ENCODE data around the gene TCAP. TPM values are rescaled to one million over a fixed set of nuclear protein-coding genes. Genes with fewer than 3 reads are reported as not detected.

TCAP gene
- polyA plus RNA-seq, 3 donors: 0.80 to 1.5 (median 1.1) TPM

DNA sequence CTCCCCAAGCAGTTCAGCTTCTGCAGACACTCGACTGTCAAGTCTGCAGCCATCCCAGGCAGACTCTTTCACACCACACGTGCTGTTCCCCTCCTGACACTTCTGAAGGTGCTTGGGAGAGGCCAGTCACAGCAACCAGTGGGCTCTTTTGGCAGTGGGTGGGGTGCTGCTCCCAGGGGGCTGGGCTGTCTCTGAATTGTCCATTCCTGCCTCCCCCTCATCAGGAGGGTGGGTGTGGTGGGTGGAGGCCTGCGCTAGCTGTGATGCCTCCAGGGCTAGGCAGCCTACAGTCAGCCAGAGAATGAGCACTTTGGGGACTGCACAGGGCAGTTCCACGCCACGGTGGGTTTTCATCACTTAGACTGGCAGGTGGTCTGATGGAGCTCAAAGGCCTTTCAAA is 17.9 kb upstream of the TCAP start:
- DNase-seq (ENCODE audit: low read depth in 3 of 3, low spot score in 2 of 3): no peak

DNA sequence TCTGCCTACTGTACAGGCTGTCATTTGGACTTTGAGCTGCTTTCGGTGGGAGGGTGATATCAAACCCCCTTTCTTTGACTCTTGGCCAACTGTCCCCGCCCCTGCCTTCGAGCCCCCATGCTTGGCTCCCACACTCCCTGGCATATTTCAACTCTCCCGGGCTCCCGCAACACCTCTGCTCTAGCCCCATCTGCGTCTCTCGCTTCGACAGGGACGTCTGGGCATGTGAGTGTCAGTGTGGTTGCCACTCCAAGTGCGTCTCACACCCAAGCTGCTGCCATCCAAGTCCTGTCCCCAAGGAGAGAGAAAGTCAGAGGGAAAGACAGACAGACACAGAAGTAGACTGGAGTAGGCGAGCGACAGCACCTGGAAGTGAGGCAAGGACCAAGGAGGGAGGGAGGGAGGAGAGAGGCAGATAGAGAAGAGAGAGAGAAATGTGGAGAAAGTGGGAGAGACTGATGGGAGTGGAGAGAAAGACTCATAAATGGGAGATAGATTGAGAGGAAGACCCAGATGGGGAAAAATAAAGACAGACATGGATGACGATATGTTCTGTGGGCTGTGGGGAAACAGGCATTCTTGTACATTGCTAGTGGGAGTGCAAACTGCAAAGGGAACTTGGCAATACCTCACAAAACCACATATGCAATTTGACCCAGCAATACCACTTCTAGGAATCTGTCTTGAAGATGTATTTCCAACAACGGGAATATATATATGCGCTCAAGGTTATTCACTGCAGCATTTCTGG is 16.4 kb upstream of the TCAP start:
- DNase-seq (ENCODE audit: low read depth in 3 of 3, low spot score in 2 of 3): no peak

DNA sequence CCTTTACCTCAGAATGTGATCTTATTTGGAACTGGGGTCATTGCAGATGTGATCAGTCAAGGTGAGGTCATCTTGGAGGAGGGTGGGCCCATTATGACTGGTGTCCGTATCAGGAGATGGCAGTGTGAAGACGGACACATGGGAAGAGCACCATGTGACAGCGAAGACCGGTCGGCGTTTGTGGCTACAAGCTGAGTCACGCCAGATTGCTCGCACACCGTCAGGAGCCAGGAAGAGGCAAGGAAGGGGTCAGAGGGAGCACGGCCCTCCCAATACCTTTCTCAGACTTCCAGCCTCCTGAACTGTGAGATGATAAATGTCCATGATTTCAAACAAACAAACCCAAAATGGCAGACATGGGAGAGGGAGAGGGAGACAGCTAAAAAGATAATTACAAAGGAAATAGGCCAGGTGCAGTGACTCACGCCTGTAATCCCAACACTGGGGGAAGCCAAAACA is 15.0 kb upstream of the TCAP start:
- no peak for DNase-seq (ENCODE audit: low read depth in 3 of 3, low spot score in 2 of 3)

DNA sequence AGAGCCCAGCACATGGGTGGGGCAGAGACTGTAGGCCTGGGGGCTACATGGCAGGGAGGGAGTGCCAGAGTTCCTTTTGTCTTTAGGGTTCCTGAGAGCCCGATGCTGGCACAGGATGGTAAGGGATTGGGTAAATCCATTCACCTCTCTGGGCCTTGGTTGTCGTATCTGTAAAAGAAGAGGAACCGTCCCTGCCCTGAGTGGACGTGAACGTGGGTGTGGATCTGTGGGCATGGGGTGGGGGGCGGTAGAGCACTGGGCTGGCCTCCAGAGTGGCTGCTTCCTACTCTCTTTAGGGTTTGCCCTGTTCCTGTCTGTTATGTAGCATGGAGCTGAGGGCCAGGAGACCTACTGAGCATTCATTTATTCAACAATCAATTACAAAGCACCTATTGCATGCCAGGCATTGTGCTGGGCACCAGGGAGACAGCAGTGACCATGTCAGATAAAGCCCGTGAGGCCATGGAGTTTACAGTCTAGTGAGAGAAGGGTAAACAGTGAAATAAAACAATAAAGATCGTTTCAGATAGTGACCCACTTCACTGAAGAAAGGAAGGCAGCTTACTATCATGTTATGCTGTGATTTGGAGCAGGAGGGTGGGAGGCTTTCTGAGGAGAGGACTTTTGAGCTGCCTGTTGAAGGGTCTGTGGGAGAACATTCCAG is 13.1 kb upstream of the TCAP start:
- DNase-seq (ENCODE audit: low read depth in 3 of 3, low spot score in 2 of 3): no peak

DNA sequence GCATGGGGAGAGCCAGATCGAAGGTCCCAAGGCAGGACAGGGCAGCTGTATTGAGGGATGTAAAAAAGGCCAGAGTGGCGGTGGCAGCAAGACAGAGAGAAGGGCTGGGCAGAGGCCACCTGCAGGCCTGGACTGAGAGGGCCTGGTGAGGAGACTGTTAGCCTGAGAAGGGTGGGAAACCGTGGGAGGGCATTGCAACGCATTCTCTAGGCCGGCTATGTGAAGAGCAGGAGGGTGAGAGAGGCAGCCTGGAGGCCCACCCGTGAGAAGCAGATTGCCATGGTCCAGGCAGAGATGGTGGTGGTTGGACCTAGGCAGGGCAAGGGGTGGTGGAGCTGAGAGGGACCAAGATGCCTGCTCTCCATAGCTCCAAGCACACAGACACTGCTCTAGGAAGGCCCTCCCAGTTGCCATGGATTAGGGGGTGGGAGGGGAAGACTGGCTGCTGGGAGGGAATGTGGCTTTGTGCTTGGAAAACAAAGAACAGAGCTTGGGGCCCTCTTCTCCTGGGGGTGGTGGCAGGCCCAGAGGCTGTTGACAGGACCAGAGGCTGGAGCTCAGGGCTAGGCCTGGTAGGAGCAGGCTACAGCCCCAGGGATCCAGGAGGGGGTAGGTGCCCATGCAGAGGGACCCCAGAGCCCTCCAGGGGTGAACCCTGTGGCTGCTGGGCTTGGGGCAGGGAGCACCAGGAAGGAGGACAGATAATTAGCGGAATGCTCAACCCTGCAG is 12.4 kb upstream of the TCAP start:
- no peak for DNase-seq (ENCODE audit: low read depth in 3 of 3, low spot score in 2 of 3)

DNA sequence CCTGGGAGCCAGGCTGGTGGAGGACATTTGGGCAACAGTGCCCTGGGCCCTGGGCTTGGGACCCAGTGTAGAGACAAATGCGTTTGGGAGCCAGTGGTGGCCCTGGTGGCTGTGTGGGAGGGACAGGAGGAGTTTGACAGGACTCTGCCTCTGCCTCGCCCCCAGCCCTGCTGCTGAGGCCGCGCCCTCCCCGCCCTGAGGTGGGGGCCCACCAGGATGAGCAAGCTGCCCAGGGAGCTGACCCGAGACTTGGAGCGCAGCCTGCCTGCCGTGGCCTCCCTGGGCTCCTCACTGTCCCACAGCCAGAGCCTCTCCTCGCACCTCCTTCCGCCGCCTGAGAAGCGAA is 11.9 kb upstream of the TCAP start:
- no peak for DNase-seq (ENCODE audit: low read depth in 3 of 3, low spot score in 2 of 3)

DNA sequence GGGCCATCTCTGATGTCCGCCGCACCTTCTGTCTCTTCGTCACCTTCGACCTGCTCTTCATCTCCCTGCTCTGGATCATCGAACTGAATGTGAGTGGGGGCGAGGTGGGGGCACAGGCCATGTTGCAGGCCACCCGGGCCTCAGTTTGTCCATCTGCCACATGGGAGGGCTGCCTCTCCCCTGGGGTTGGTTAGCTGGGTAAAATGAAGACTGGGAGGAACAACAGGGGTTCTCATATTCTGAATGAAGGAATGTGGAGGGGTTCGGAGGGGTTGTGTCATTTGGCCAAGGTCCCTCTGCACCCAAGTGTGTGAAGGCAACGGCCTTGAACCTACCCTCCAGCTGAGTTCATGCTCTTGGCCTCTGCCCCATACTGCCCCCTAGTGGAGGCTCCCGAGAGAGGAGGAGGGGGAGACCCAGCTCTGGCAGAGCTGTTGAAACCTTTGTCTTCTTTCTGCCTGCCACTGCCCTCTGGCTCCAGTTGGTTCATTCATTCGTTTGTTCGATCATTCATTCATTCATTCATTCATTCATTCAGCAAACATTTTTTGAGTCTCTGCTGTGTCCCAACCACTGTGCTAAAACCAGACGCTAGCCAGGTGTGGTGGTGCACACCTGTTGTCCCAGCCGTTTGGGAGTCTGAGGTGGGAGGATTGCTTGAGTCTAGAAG is 11.4 kb upstream of the TCAP start:
- DNase-seq (ENCODE audit: low read depth in 3 of 3, low spot score in 2 of 3): no peak

DNA sequence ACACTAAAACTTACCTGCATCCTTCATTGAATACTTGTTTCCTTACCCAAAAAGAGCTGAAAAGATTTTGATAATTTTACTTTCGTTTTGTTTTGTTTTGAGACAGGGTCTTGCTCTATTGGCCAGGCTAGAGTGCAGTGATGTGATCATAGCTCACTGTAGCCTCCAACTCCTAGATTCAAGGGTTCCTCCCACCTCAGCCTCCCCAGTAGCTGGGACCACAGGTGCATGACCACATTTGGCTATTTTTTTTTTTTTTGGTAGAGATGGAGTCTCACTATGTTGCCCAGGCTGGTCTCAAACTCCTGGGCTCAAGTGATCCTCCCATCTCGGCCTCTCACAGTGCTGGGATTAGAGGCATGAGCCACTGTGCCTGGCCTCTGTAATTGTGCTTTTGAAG is 10.0 kb upstream of the TCAP start:
- no peak for DNase-seq (ENCODE audit: low read depth in 3 of 3, low spot score in 2 of 3)

DNA sequence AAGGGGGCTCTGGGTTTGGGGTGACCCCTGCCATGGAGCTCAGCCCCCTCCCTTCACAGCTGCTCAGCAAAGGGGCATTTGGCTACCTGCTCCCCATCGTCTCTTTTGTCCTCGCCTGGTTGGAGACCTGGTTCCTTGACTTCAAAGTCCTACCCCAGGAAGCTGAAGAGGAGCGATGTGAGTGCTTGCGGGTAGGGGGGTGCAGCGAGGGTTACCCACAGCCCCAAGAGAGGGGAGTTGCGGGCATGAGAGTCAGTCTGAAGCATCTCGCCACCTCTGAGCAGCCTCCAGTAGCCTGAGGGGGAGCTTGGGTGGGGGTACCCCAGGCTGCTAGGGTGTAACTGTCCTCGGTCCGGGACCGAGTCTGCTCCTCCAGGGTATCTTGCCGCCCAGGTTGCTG is 6.8 kb upstream of the TCAP start:
- DNase-seq (ENCODE audit: low read depth in 3 of 3, low spot score in 2 of 3): no peak

DNA sequence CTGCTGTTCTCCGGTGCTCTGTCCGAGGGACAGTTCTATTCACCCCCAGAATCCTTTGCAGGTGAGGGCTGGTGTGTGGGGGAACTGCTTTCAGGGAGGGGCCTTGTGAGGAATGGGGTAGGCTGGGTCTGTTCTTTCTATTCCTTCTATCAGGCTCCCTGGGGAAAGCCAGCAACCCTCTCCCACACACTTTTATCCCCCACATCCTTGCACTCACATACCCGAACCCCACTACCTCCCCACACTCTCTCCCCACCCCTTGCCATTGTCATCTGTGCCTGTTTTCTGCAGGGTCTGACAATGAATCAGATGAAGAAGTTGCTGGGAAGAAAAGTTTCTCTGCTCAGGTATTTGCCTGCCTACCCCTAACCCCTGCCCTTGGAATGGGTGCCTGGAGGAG is 6.4 kb upstream of the TCAP start:
- DNase-seq (ENCODE audit: low read depth in 3 of 3, low spot score in 2 of 3): no peak

DNA sequence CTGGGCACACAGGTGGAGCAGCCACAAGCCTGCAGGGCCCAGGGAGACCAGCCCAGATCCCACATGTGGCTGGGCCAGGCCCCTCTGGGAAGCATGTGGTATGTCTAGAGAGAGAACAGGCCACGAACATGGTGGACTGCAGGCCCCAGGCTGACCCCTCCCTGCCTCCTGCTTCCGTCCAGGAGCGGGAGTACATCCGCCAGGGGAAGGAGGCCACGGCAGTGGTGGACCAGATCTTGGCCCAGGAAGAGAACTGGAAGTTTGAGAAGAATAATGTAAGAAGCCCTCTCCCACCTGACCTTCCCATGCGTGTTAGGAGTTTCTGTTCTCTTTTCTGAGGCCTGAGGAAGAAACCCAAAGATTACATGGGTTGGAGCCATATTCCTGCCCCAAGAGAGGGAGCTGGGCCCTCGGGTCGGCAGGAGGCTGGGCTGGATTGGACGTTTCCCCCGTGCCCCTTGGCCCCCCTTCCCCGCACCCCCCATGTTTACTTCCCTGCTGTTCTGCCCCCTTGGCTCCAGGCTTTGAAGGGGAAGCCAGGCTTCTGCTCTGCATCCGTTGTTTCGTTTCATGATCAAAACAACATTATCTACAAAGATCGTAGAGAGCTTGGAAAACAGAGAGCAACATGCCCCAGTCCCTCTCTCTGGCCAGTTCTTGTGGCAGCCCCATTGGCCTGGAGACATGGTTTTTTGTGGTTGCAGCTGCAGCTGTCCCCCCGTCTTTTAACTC is 5.7 kb upstream of the TCAP start:
- DNase-seq (ENCODE audit: low read depth in 3 of 3, low spot score in 2 of 3): no peak

DNA sequence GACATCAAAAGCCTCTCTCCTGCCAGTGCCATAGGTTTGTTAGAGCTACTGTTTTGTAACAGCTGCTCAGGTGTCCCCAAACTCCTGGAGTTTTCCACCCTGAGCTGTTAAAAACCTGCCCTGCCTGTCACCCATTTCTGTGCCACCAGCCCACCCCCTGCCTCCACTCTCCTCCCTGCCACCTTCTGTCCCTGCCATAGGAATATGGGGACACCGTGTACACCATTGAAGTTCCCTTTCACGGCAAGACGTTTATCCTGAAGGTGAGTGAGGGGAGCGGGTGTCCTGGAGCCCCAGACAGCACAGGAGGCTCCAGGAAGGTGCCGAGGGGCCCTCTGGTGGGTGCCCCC is 5.2 kb upstream of the TCAP start:
- DNase-seq (ENCODE audit: low read depth in 3 of 3, low spot score in 2 of 3): no peak

DNA sequence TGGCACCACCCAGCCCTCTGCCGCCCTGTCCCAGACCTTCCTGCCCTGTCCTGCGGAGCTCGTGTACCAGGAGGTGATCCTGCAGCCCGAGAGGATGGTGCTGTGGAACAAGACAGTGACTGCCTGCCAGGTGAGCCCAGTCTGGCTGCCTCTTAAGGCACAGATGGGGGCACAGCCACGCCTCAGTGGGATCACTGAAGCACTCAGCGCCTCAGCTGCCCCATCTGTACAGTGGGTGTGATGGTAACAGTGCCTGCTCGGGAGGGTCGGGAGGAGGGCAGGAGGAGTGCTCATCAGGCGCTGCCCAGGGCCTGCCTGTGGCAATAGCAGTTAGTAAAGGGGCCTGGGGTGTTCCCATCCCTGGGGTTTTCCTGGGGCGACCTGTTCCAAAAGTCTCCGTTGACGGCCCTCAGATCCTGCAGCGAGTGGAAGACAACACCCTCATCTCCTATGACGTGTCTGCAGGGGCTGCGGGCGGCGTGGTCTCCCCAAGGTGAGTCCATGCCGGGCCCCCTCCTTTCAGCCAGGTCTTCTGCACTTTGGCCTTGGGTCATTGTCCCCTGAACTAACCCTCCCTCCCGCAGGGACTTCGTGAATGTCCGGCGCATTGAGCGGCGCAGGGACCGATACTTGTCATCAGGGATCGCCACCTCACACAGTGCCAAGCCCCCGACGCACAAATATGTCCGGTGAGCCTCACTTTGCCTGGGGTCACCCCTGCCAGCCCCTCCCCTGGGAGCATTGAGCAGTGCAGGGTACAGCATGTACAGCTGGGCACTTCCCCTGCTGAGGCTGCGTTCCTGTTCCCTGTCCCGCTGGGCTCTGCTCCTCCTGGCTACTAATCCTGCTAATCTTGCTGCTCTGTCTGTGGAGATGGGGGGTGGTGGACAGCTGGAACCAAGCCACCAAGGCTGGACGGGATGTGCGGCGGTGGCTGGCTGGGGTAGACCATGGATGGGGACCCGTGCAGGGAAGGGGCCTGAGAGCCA is 4.5 kb upstream of the TCAP start:
- DNase-seq (ENCODE audit: low read depth in 3 of 3, low spot score in 2 of 3): no peak

DNA sequence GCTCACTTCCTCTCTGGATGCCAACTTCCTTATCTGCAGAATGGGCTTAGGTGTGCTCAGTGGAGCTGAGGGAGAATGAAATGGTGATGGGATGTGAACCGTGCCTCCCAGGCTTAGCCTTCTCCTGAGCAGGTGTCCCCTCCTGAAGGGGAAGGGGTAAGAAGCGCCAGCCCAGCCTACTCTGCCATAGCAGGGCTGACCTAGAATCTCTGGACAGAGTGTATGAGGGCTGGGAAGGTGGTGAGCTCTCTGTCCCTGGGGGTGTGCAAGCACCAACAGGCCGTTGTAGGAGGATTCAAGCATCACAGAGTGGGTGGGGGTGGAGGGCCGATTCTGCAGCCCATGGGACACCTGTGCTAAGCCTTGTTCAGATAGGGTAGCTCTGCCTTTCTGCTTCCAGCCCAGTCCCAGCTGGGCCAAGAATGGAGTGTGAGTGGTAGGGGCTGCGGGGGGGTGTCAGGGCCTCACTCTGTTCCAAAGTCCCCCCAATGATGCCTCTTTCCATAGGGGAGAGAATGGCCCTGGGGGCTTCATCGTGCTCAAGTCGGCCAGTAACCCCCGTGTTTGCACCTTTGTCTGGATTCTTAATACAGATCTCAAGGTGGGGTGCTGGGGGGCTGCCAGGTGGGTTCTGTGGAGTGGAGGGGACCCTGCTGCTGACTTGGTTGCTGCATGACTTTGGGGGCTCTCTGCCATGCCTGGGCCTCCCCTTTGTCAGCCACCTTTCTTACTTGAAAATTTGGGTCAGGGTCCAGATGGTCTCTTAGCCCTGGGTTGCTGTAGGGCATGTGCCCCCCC is 3.2 kb upstream of the TCAP start:
- no peak for DNase-seq (ENCODE audit: low read depth in 3 of 3, low spot score in 2 of 3)

DNA sequence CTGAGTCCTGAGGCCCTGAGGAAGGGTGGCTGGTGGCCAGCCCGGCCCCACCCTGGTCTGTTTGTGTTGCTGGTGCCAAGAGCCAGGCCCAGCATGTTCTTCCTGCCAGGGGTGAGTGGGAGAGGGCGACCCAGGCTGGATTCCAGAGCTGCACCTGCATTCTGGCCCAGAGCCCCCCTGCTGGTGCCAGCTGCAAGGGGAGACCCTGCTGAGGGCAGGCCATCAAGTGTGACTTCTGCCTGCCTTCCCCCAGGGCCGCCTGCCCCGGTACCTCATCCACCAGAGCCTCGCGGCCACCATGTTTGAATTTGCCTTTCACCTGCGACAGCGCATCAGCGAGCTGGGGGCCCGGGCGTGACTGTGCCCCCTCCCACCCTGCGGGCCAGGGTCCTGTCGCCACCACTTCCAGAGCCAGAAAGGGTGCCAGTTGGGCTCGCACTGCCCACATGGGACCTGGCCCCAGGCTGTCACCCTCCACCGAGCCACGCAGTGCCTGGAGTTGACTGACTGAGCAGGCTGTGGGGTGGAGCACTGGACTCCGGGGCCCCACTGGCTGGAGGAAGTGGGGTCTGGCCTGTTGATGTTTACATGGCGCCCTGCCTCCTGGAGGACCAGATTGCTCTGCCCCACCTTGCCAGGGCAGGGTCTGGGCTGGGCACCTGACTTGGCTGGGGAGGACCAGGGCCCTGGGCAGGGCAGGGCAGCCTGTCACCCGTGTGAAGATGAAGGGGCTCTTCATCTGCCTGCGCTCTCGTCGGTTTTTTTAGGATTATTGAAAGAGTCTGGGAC is 2.4 kb upstream of the TCAP start:
- no peak for DNase-seq (ENCODE audit: low read depth in 3 of 3, low spot score in 2 of 3)

DNA sequence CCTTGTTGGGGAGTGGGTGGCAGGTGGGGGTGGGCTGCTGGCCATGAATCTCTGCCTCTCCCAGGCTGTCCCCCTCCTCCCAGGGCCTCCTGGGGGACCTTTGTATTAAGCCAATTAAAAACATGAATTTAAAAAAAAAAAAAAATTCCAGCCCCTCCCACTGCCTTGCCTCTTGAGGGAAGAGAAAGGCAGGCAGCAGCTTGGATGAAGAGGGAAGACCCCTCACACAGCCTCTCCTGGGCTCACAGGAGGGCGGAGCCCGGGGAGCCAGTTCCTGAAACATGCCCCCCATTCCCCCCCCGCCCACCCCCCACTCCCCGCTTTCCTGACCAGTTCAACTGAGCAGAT is 1.8 kb upstream of the TCAP start:
- no peak for DNase-seq (ENCODE audit: low read depth in 3 of 3, low spot score in 2 of 3)

DNA sequence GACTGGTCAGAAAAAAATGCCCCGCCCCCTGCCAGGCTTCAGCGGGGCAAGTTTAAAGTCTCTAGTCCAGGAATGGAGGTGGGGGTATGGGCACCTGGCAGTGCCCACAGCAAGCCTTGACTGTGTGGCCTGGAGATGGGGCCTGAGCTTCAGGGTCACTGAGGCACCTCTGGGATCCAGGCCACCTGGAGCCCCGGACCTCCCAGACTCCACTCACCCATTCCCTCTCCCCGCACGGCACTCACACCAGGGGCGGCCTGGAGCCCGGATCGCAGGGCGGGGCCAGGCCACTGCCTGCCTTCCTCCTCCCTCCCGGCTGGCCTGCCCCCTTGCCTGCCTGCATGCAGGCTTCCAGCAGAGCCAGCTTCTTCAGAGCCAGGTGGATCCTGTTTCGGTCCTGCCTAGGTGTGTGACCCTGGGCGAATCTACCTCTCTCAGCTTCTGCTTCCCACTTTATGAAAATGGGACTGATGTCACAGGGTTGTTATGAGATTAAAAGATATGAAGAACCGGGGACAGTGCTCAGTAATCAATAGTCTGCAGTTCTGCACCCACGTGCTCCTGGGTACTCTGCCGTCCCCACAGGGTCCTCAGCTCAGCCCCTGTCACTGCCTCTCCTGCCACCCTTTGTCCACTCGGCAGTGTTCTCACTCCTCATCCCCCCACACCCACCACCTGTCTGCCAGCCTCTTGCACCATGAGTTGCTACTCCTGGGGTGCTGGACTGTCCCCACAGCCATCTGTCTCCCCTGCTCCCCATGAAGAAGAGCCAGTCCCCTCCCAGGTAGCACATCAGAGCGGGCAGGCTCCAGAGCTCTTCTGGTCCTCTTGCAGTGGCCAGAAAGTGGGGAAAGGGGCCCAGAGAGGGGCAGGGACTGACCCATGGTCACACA is 1.2 kb upstream of the TCAP start:
- DNase-seq (ENCODE audit: low read depth in 3 of 3, low spot score in 2 of 3): no peak
